Body of pancreas (tissue), 4 donors: ENCODE data around the gene MPND. TPM values are rescaled to one million over a fixed set of nuclear protein-coding genes. Genes with fewer than 3 reads are reported as not detected.

ENCODE experiments used
- ATAC-seq: fragments of 150-250 bp; one replicate; pipeline ENCODE4 v1.9.1; 2016
- DNase-seq, 4 donors: peaks; one replicate each; pipeline ENCODE4 v3.0.0-alpha.2; 2019
- H3K27ac ChIP-seq, 4 donors: fragments of 200-600 bp; sonication (generic); 1 replicate in 3 of 4; 2 replicates in 1 of 4; pipeline versions ENCODE4 v1.5.1 to v1.6.1; 2016 to 2019; ENCODE audit warnings: mild to moderate bottlenecking in 1 of 4, mixed read lengths in 1 of 4, moderate library complexity in 1 of 4
- H3K27me3 ChIP-seq, 2 donors: fragments of 200-600 bp; sonication (generic); one replicate each; pipeline ENCODE4 v1.6.0; 2016; ENCODE audit warnings: mild to moderate bottlenecking in 1 of 2
- H3K36me3 ChIP-seq, 2 donors: fragments of 200-600 bp; sonication (generic); replicated peaks in 1 of 2; 2 replicates each; pipeline ENCODE4 v1.5.1; 2016; ENCODE audit warnings: low read depth in 2 of 2; ENCODE audit not compliant: insufficient read depth in 1 of 2
- H3K4me1 ChIP-seq: fragments of 200-600 bp; sonication (generic); one replicate; pipeline ENCODE4 v1.6.0; 2016
- H3K4me3 ChIP-seq, 2 donors: fragments of 200-600 bp; sonication (generic); 1 replicate in 1 of 2; 2 replicates in 1 of 2; pipeline ENCODE4 v1.5.1; 2016 to 2019
- H3K9me3 ChIP-seq, 3 donors: fragments of 200-600 bp; sonication (generic); 1 replicate in 2 of 3; 2 replicates in 1 of 3; pipeline ENCODE4 v1.5.1; 2016
- POLR2A ChIP-seq, 3 donors: fragments of 450-650 bp; IDR thresholded peaks; one replicate each; pipeline ENCODE4 v1.6.1; 2016; ENCODE audit warnings: antibody characterized with exemption in 3 of 3, mild to moderate bottlenecking in 2 of 3
- WGBS, 2 donors: methylation state at CpG; one replicate each; pipeline ENCODE4 v1.1.5; 2017; 5-methylcytosine and 5-hydroxymethylcytosine counted together
- intact Hi-C: fragments of 100-400 bp; cut with DNase I; formaldehyde crosslinking; loops from one replicate; pipeline ENCODE4 v1.15.1; 2023
- total RNA-seq, 2 donors: library from RNA; depleted of rRNA; stranded (reverse); fragments of >200 nt; gene quantifications; one replicate each; pipeline ENCODE4 v1.1.0, GENCODE V29; 2016
- TF ChIP-seq, protein P1 (sequence below), 7 experiments: fragments of 450-650 bp in 4 of 7; fragments of 200-600 bp in 3 of 7; sonication (generic) in 3 of 7; IDR thresholded peaks; one replicate each; pipeline ENCODE4 v1.5.1; 2016 to 2019; ENCODE audit warnings: antibody characterized with exemption in 7 of 7

The MPND gene
- total RNA-seq, 2 donors from 2014 or later: 0.99 to 7.5 TPM

GRCh38 chr19:4298810-4299550, 44.4 kb upstream of the MPND start:
- Histone ChIP-seq H3K9me3 (no peaks in the 10 kb centered on the region), H3K4me3 (no peak overlapping the region), H3K4me1 (no peaks in the 10 kb centered on the region), H3K27ac (no peak overlapping the region), H3K36me3 (no peaks in the 10 kb centered on the region), H3K27me3 (peaks cover 0 to 3% of the 10 kb centered on the region in 2 donors)
- WGBS, 2 donors: 77 to 85% methylated on average over 8 of the region's 8 CpGs
- TF ChIP-seq, protein P1, sequence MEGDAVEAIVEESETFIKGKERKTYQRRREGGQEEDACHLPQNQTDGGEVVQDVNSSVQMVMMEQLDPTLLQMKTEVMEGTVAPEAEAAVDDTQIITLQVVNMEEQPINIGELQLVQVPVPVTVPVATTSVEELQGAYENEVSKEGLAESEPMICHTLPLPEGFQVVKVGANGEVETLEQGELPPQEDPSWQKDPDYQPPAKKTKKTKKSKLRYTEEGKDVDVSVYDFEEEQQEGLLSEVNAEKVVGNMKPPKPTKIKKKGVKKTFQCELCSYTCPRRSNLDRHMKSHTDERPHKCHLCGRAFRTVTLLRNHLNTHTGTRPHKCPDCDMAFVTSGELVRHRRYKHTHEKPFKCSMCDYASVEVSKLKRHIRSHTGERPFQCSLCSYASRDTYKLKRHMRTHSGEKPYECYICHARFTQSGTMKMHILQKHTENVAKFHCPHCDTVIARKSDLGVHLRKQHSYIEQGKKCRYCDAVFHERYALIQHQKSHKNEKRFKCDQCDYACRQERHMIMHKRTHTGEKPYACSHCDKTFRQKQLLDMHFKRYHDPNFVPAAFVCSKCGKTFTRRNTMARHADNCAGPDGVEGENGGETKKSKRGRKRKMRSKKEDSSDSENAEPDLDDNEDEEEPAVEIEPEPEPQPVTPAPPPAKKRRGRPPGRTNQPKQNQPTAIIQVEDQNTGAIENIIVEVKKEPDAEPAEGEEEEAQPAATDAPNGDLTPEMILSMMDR (IDR thresholded peaks at IDR 0.05): no peak
- TF ChIP-seq POLR2A (IDR thresholded peaks at IDR 0.05): no peak
- ATAC-seq (no peak), DNase-seq (no peak)
- intact Hi-C loops: no loop called here

- ATAC-seq: no peak
- Histone ChIP-seq H3K27ac (no peak overlapping the region), H3K27me3 (peaks cover 0 to 9% of the 10 kb centered on the region in 2 donors), H3K9me3 (no peaks in the 10 kb centered on the region), H3K4me1 (peaks cover 5% of the 10 kb centered on the region), H3K36me3 (no peaks in the 10 kb centered on the region), H3K4me3 (no peak overlapping the region)
- 88 to 94% methylated on average over 3 of the region's 3 CpGs for WGBS, 2 donors
- DNase-seq: no peak
- TF ChIP-seq POLR2A (IDR thresholded peaks at IDR 0.05): no peak
- TF ChIP-seq, protein P1 (IDR thresholded peaks at IDR 0.05): no peak
- intact Hi-C loops: no loop called here
Measured at GRCh38 chr19:4300589-4300988, 42.8 kb upstream of the MPND start.

GRCh38 chr19:4301590-4302242, 41.6 kb upstream of the MPND start:
- TF ChIP-seq, protein P1 (IDR thresholded peaks at IDR 0.05): no peak
- TF ChIP-seq POLR2A (IDR thresholded peaks at IDR 0.05): no peak
- Histone ChIP-seq H3K27me3 (peaks cover 0 to 9% of the 10 kb centered on the region in 2 donors), H3K36me3 (no peaks in the 10 kb centered on the region), H3K9me3 (no peaks in the 10 kb centered on the region), H3K27ac (no peak overlapping the region), H3K4me3 (no peak overlapping the region), H3K4me1 (peaks cover 5% of the 10 kb centered on the region)
- 54 to 67% methylated on average over 13 of the region's 13 CpGs for WGBS, 2 donors
- no peak for ATAC-seq
- intact Hi-C loops: no loop called here
- DNase-seq: no peak

- H3K27me3 ChIP-seq: peaks cover 0 to 9% of the 10 kb centered on the region in 2 donors
- no peaks in the 10 kb centered on the region for H3K9me3 ChIP-seq
- 51 to 63% methylated on average over 7 to 8 of the region's 8 CpGs for WGBS, 2 donors
- no peak within 1 kb of the TSS for H3K4me3 ChIP-seq
- intact Hi-C loops: no loop called here
- no peak within 1 kb of the TSS for H3K27ac ChIP-seq
- peaks cover 5% of the 10 kb centered on the region for H3K4me1 ChIP-seq
- TF ChIP-seq, protein P1 (IDR thresholded peaks at IDR 0.05): no peak
- no peak for TF ChIP-seq POLR2A (IDR thresholded peaks at IDR 0.05)
- H3K36me3 ChIP-seq: no peaks in the 10 kb centered on the region
- DNase-seq (no peak), ATAC-seq (no peak)
Measured at GRCh38 chr19:4302243-4302640, 41.1 kb upstream of the MPND start, which contains the start of gene TMIGD2. TSS of gene TMIGD2 (minus strand) at chr19:4302389. CDS start at chr19:4302385, 4 bp downstream.
